Loucy (cell line): ENCODE measurements around the gene NIPAL3.

Experiments used
- H2AFZ ChIP-seq: fragments of 200-600 bp; sonication (generic); 2 replicates; pipeline ENCODE4 v1.6.0; 2016; ENCODE audit warnings: antibody characterized with exemption, mild to moderate bottlenecking, low read length, moderate library complexity
- H3F3A ChIP-seq: fragments of 200-600 bp; 2 replicates; pipeline ENCODE4 v1.6.0; 2016; ENCODE audit warnings: antibody characterized with exemption, low read depth, mild to moderate bottlenecking
- H3K27me3 ChIP-seq: fragments of 200-600 bp; sonication (generic); 2 replicates; pipeline ENCODE4 v1.6.1; 2014; ENCODE audit warnings: low read length, mild to moderate bottlenecking; ENCODE audit not compliant: insufficient read depth, poor library complexity, severe bottlenecking
- H3K36me3 ChIP-seq: fragments of 200-600 bp; sonication (generic); 2 replicates; pipeline ENCODE4 v1.6.1; 2016; ENCODE audit warnings: low read length; ENCODE audit not compliant: insufficient read depth
- H3K4me1 ChIP-seq: fragments of 200-600 bp; sonication (generic); 2 replicates; pipeline ENCODE4 v1.5.1; 2014; ENCODE audit warnings: low read length, mild to moderate bottlenecking; ENCODE audit not compliant: insufficient read depth, poor library complexity, severe bottlenecking
- H3K4me2 ChIP-seq: fragments of 200-600 bp; sonication (generic); 2 replicates; pipeline ENCODE4 v1.6.0; 2014; ENCODE audit warnings: antibody characterized with exemption, low read length, low read depth, mild to moderate bottlenecking; ENCODE audit not compliant: poor library complexity, severe bottlenecking
- H3K4me3 ChIP-seq: fragments of 200-600 bp; sonication (generic); 2 replicates; pipeline ENCODE4 v1.5.1; 2014; ENCODE audit warnings: low read length, mild to moderate bottlenecking, mixed read lengths; ENCODE audit not compliant: poor library complexity, severe bottlenecking
- H3K79me2 ChIP-seq: fragments of 200-600 bp; sonication (generic); 2 replicates; pipeline ENCODE4 v1.6.1; 2014; ENCODE audit warnings: low read length; ENCODE audit not compliant: insufficient read depth
- H3K9ac ChIP-seq: fragments of 200-600 bp; sonication (generic); 2 replicates; pipeline ENCODE4 v1.6.0; 2014; ENCODE audit warnings: mild to moderate bottlenecking, low read depth, low read length, moderate library complexity; ENCODE audit not compliant: poor library complexity, severe bottlenecking
- H3K9me2 ChIP-seq: fragments of 200-600 bp; sonication (generic); replicated peaks from 2 replicates; pipeline ENCODE4 v1.6.1; 2016; ENCODE audit warnings: low read depth, low read length, mixed read lengths
- H3K9me3 ChIP-seq: fragments of 200-600 bp; sonication (generic); 2 replicates; pipeline ENCODE4 v1.6.1; 2014; ENCODE audit warnings: mild to moderate bottlenecking, antibody characterized with exemption, low read length, low read depth; ENCODE audit not compliant: insufficient read depth
- H4K20me1 ChIP-seq: fragments of 200-600 bp; sonication (generic); 2 replicates; pipeline ENCODE4 v1.6.0; 2014; ENCODE audit warnings: antibody characterized with exemption, low read length, mild to moderate bottlenecking; ENCODE audit not compliant: insufficient read depth, poor library complexity, severe bottlenecking
- CTCF ChIP-seq: fragments of 200-600 bp; sonication (generic); conservative IDR thresholded peaks from 2 replicates; pipeline ENCODE4 v1.5.1; 2014; ENCODE audit warnings: mild to moderate bottlenecking, antibody characterized with exemption, low read length
- EZH2phosphoT487 ChIP-seq: fragments of 200-600 bp; IDR thresholded peaks from 2 replicates; pipeline ENCODE4 v1.6.1; 2018; ENCODE audit warnings: antibody characterized with exemption, mild to moderate bottlenecking, moderate library complexity, borderline replicate concordance

NIPAL3 gene

DNA sequence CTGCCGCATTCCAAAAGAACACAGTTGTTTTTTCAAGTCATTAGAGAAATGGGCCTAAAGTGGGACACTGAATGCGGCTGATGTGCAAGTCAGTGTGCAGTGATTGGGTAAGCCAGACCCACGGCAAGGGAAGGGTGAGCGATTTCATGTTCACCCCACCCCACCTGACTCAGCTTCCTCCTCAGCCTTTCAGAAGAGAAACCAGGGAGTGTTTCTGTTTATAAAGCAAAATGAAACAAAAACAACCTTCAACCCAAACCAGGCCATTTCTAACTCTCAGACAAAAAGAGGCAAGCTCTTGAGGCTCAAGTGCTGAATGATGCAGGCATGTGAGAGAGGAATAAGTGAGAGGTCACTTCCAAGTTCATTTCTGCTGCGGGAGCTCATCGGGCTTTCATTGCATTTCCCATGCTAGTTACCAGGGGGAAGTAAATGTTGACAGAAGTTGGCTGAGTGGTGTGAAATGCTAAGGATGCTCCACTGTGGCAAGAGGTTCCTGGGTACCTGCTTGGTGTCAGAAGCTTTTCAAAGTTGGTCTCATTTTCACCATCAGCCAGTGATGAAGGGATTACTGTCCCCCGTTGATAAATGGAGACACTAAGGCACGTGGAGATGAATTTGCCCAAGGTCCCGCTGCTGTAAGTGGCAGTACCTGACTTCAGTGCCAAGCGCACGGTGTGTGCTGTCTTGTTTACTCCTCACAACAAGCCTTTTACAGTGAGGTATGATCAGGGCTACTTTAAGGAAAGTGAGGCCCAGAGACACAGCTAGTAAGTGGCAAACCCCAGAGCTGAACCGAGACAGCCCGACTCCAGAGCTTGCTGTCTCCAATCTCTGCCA is 31.1 kb upstream of the NIPAL3 start:
- Histone ChIP-seq H3K4me1 (no peaks in the 10 kb centered on the region), H3K4me3 (no peak overlapping the region), H3K4me2 (no peak overlapping the region), H3K9me2 (no peaks in the 10 kb centered on the region), H3K79me2 (no peaks in the 10 kb centered on the region), H3K27me3 (no peaks in the 10 kb centered on the region), H3K9me3 (no peaks in the 10 kb centered on the region), H2AFZ (no peak overlapping the region), H3K36me3 (no peaks in the 10 kb centered on the region), H3K9ac (no peak overlapping the region), H4K20me1 (no peaks in the 10 kb centered on the region), H3F3A (no peaks in the 10 kb centered on the region)
- TF ChIP-seq EZH2phosphoT487: no peak
- TF ChIP-seq CTCF: no peak

DNA sequence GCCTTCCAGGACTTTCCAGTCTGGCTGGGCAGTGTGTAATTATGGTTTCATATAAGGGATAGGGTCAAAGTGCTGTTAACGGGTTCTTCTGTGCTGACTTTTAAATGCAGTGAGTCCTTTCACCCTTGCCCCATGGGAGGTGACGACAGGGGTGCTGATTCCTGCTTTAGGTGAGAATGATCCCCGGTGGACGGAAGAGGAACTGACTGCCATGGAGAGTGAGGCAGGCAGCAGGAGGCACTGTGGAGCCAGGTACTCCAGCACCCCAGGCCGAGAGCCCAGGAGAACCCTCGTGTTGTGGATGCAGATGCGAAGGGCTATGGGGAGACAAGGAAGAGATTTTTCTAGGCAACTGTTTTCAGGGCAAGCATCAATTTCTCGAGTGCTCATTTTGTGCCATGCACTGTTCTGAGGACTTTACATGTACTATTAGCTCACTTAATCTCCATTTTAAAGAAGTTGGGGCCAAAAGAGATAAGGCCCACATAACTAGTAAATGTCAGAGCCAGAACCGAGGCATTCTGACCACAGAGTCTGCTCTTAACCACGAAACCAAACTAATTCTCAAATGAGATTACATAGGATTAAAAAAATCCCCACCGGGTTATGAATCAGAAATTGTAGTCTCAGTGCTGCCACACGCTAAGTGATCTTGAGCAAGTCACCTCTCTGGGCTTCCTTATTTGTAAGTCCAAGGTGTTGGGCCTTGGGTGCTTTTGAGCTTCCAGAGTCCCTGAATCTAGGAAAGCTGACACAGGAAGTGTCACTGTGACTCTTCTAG is 30.3 kb upstream of the NIPAL3 start:
- H3K4me2 ChIP-seq: no peak overlapping the region
- H3K9ac ChIP-seq: no peak overlapping the region
- no peaks in the 10 kb centered on the region for H3K9me2 ChIP-seq
- no peaks in the 10 kb centered on the region for H4K20me1 ChIP-seq
- no peak overlapping the region for H2AFZ ChIP-seq
- H3K4me3 ChIP-seq: no peak overlapping the region
- H3K4me1 ChIP-seq: no peaks in the 10 kb centered on the region
- no peaks in the 10 kb centered on the region for H3K9me3 ChIP-seq
- no peaks in the 10 kb centered on the region for H3K27me3 ChIP-seq
- no peaks in the 10 kb centered on the region for H3K79me2 ChIP-seq
- no peaks in the 10 kb centered on the region for H3F3A ChIP-seq
- no peak for TF ChIP-seq EZH2phosphoT487
- TF ChIP-seq CTCF: peak; percentile 100
- no peaks in the 10 kb centered on the region for H3K36me3 ChIP-seq

GRCh38 chr1:24386241-24386640 is 29.4 kb upstream of the NIPAL3 start:
- H2AFZ ChIP-seq: no peak overlapping the region
- no peak overlapping the region for H3K9ac ChIP-seq
- no peaks in the 10 kb centered on the region for H3K9me3 ChIP-seq
- H3F3A ChIP-seq: no peaks in the 10 kb centered on the region
- H3K79me2 ChIP-seq: no peaks in the 10 kb centered on the region
- H3K4me1 ChIP-seq: no peaks in the 10 kb centered on the region
- H3K4me2 ChIP-seq: no peak overlapping the region
- H4K20me1 ChIP-seq: no peaks in the 10 kb centered on the region
- TF ChIP-seq EZH2phosphoT487 (no peak), CTCF (no peak)
- H3K36me3 ChIP-seq: no peaks in the 10 kb centered on the region
- H3K27me3 ChIP-seq: no peaks in the 10 kb centered on the region
- H3K4me3 ChIP-seq: no peak overlapping the region
- no peaks in the 10 kb centered on the region for H3K9me2 ChIP-seq
